ENCODE data around the gene FKBP2.

Gene FKBP2

GRCh38 chr11:64234647-64235379 lies 6.1 kb upstream of the FKBP2 start:
- no peak for DNase-seq (ENCODE audit: low read depth)
- TF ChIP-seq CTCF (IDR thresholded peaks at IDR 0.05; ENCODE audit: low read length, missing control alignments) = no peak
- H3K4me3 ChIP-seq (replicated peaks; ENCODE audit: low read depth, low read length) = peak overlapping the region; percentile 71

- peak overlapping the region; percentile 71 for H3K4me3 ChIP-seq (replicated peaks; ENCODE audit: low read depth, low read length)
- no peak for TF ChIP-seq CTCF (IDR thresholded peaks at IDR 0.05; ENCODE audit: low read length, missing control alignments)
- no peak for DNase-seq (ENCODE audit: low read depth)
Observed at GRCh38 chr11:64235437-64236161, 5.3 kb upstream of the FKBP2 start.

- no peak for TF ChIP-seq CTCF (IDR thresholded peaks at IDR 0.05; ENCODE audit: low read length, missing control alignments)
- no peak overlapping the region for H3K4me3 ChIP-seq (replicated peaks; ENCODE audit: low read depth, low read length)
- no peak for DNase-seq (ENCODE audit: low read depth)
Observed at GRCh38 chr11:64237484-64237951, 3.4 kb upstream of the FKBP2 start.

- no peak for DNase-seq (ENCODE audit: low read depth)
- no peak for TF ChIP-seq CTCF (IDR thresholded peaks at IDR 0.05; ENCODE audit: low read length, missing control alignments)
- no peak overlapping the region for H3K4me3 ChIP-seq (replicated peaks; ENCODE audit: low read depth, low read length)
Observed at GRCh38 chr11:64238076-64238475, 2.8 kb upstream of the FKBP2 start.

DNA sequence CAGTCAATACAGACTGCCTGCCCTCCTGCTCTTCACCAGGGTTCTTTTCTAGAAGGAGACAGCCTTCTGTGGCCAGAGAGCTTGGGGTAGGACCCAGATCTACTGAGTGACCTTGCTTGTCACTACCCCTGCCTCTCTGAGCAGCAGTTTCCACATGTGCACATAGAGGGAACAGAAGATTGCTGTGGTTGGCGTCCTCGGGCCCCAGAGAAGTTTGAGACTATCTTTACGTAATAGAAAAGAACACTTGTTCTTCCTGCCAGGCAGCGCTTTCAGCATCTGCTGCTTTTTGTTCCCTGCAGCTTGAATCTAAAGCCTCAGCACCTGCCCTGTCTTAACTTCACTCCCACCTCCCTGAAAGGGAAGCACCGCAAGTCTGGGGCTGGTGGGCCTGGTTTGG lies 1.9 kb upstream of the FKBP2 start:
- H3K4me3 ChIP-seq (replicated peaks; ENCODE audit: low read depth, low read length) = no peak overlapping the region
- TF ChIP-seq CTCF (IDR thresholded peaks at IDR 0.05; ENCODE audit: low read length, missing control alignments) = no peak
- DNase-seq (ENCODE audit: low read depth) = no peak

DNA sequence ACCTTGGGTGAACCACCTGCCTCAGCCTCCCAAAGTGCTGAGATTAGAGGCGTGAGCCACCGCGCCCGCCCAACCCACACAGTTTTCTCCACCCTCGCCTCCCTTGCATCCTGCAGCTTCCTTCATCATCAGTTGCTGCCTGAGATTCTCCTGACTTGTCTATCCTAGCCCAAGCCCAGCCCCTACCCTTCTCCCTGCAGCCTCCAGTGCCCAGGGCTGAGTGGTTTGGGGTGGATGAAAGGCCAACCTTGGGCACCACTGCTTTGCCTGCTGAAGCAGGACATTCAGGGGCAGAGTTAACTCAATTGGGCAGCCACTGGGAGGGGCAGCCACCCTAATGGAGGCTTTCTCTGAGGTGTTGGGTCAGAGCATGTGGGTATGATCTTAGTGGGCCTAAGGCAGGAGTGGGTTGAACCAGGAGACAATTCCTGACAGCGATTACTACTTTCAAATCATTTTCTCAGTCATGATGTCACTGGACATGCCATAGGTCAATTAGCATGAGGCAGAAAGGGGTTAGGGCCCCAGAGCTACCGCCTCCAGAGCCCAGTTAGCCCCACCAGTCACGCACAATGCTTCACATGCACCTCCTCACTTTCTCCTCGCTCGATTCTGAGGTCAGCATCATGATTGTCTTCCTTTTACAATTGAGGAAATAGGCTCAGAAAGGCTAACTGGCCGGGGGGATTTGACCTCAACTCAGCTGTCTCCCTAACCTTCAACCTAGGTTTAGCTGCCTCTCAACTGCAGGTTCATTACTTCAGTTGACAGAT lies 1.0 kb upstream of the FKBP2 start:
- DNase-seq (ENCODE audit: low read depth) = no peak
- H3K4me3 ChIP-seq (replicated peaks; ENCODE audit: low read depth, low read length) = peak overlapping the region; percentile 84
- TF ChIP-seq CTCF (IDR thresholded peaks at IDR 0.05; ENCODE audit: low read length, missing control alignments) = no peak
